HG03354 (cell line): Measurements from ENCODE around the gene NR1H4.
"Not testable (repeated sequence)": the region's sequence is repeated elsewhere in the genome, so short reads cannot be mapped to it uniquely, and the experiment has no call there.

Experiments
- ATAC-seq: cut with Tn5 transposase; IDR thresholded peaks from one replicate; pipeline ENCODE4 v1.9.1; 2021; ENCODE audit warnings: mild to moderate bottlenecking; ENCODE audit not compliant: unreplicated experiment, poor library complexity, severe bottlenecking

NR1H4 gene

DNA sequence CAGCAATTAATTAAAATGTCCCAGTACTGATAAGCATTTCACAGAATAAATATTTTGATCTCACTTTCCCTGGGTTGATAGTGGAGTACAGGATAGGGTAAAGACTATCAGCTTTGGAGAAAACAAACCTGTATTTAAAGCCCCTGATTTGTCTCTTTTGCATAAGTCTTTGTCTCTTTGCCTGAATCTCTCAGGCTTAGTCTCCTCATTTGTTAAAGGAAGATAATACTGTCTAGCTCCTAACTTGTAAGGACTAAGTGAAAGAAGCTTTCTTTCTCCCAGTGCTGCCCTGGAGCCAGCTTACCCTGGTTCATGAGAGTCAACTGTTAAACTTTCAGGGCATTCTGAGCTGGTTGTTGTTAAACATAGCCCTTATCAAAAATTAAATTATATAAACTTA lies 5.5 kb upstream of the NR1H4 start:
- ATAC-seq = no peak

DNA sequence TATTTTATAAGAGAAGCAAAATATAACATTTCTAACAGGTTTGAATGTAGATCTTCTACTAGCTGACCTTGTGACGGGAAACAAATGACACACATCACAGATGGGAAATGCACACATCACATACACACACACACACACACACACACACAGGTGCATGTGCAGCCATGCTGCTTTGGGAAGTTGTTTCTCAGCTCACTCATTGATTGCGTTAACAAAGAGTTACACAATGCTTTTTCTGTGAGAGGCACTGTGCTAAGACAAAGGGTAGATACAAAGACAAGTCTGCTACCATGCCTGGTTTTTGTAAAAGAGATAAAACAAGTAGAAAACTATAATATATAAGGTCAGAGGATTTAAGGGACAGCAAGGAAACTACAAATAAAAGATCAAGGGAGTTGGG lies 1.3 kb upstream of the NR1H4 start:
- ATAC-seq = no peak

DNA sequence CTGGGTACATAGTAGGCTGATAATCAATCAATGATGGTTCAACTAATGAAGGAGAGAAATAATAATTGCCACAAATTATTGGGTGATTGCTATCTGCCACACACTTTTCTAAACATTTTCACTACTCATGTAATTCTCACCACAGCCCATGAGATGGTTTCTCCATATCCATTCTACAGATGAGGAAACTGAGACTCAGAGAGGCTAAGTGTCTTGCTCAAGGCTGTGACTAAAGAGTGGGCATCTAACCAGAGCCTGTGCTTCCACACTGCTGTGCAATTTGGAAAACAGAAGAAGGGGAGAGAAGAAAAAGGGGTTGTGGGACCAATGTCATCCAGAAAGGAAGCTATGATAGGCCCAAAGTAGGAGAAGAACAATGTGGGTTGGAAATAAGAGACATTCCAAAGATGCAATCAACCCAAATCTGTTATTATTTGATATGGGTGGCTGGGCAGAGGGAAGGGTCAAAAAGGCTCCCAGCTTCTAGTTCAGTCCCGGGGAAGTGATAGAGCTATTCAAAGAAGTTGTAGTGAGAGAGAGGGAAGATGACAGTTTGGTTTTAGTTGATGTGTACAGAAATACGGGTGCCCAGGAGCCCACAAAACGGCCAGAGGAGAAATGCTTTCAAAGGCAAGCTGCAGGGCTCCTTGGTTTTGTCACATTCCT lies 483 bp upstream of the NR1H4 start:
- no peak for ATAC-seq

DNA sequence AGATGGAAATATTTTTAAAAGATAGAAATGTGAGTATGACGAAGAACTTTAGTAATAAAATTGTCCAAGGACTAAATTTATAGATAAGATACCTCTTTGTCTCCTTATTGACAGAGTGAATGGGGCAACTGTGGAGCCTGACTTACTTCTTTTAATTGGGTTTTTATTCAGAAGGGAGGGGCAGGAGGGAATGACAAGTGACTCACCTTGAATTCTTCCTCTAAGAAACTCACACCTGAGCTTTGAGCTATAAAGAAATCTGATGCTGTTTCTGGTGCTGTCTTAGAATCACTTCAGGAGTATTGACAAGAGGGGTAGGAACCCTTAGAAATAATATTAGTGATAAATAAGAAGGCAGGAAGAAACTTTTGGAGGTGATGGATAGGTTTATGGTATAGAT lies 951 bp downstream of the NR1H4 start:
- ATAC-seq = no peak

DNA sequence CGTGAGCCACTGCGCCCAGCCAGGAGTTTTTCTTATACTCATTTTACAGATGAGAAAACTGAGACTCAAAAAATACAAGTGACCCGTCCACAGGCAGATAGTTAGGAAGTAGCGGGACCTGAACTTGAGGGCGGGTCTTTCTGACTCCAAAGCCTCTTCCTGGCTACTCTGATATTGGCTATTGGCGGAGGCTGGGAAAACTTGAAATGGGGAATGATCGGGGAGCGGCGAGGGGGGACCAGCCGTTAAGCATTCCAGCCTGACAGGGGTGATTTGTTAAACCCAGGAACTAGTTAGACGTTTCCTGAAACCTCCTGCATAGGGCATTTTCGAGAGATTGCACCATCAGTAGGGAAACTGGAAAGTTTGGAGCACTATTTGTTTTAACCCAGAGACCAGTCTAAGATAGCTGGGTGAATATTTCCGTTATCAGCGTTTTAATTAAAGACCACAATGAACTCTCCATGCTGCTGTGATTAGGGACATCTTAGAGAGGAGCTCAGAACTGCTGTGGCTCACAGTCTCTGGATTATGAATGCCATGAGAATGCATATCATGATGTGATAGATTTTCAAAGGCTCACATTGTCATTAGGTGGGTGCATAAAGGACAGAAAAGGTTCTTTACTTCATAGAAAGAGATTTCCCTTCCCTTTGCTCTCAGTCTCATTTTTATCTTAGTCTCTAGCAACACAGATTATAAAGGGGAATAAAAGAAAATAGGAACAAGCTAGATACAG lies 2.5 kb downstream of the NR1H4 start:
- no peak for ATAC-seq

DNA sequence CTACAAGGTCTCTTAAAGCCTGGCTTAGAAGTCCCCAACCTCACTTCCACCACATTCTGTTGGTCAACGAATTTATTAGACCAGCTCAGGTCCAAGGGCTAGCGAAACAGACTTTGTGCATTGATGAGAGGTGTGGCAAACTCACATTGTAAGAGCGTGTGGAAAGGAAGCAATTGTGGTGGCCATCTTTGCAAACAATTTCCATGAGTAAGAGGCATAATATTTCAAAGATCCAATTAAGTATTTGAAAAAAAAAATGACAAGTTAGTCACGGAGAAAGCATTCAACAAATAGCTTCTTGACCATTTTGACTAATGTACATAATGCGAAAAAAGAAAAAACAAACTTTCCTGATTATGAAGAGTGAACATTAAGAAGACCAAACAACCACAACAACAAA lies 7.4 kb downstream of the NR1H4 start:
- ATAC-seq = no peak

DNA sequence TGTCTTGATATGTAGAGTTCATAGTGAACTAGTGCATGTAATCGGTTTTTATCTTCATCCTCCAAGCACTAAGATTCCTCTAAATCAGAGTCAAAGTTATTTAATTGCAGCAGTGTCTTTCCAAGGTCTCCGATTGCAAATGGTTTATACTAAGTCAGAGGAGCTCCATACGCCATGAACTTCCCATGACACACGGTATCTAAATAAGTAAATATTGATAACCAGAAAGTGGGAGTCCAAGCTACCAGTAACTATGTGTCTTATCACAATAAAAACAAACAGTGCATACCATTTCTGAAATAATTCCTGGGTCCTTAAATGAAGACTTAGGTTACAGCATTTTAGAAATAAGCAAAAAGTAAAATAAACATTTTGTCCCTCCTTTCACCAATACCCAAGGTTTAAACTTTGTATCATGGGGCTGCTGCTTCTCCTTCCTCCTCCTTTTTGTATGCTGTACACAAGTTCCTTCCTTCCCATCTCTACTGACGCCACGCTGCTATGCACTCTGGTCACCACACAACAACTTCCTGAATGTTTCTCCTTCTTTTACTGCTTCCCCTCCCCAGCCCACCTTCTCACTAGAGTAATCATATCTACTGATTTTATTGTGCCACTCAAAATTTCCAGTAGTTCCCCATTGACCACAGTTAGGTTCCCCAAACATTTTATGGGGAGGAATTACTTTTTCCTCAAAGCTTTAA lies 10.7 kb downstream of the NR1H4 start:
- ATAC-seq = no peak

DNA sequence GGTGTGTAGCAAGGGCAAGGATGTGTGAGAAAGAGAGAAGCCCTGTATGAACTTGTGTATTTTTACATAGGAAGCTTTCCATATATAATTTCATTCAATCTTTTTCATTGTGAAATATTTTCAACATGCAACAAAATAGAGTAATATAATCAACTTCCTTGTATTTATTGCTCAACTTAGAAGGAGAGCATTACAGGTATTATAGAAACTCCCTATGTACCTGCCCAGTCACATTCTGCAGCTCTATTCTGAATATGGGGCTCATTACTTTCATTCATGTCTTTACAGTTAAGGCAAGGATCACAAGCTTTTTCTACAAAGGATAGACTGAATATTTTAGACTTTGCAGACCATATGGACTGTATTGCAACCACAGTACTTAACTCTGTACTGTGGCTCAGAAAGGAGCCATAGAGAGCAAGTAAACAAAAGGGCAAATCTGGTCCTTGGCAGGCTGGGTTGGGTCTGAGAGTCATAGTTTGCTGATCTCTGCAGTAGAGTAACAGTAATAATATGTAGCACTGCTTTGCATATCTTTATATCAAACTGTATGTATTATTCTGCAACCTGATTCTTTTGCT lies 11.3 kb downstream of the NR1H4 start:
- no peak for ATAC-seq

GRCh38 chr12:100485983-100486382 lies 12.3 kb downstream of the NR1H4 start:
- no peak for ATAC-seq

DNA sequence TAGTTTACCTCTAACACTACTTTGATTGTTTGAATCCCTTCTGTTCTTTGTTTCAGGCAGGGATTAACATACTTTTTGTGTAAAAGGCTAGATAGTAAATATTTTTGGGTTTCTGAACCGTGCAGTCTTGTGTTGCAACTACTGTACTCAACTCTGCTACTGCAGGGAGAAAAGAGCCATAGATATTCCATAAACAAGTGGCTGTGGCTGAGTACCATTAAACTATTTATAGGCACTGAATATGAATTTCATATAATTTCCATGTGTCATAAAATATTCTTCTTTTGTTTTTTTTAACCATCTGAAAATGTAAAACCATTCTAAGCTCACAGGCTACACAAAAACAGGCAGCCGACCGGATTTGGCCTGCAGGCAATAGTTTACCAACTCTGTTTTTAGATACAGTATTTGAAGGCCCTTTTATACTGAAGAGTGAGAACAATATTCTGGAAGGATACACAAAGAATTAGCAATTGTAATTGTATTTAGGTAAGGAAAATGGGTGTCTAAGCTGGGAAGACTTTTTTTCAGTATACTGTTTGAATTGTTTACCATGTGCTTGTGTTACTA lies 15.7 kb downstream of the NR1H4 start:
- ATAC-seq = no peak

DNA sequence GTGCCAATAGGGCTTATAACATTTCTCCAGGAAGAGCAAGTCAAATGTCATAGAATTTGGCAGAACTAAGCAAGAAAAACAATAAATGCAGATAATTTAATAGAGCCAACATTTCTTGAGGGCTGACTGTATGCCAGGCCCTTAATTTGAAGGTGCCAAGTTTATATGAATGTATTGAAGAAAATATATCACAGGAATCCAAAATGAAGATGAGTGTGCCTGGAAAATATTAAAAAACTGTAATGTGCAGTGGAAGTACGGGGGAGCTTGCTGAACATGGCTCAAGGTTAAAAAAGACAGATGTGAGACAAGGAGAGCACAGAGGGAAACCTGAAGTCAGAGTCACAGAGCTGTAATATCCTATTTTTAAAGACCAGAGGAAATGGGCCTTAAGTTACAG lies 16.4 kb downstream of the NR1H4 start:
- no peak for ATAC-seq

- no peak for ATAC-seq
Measured at GRCh38 chr12:100491104-100491503, 17.4 kb downstream of the NR1H4 start.

DNA sequence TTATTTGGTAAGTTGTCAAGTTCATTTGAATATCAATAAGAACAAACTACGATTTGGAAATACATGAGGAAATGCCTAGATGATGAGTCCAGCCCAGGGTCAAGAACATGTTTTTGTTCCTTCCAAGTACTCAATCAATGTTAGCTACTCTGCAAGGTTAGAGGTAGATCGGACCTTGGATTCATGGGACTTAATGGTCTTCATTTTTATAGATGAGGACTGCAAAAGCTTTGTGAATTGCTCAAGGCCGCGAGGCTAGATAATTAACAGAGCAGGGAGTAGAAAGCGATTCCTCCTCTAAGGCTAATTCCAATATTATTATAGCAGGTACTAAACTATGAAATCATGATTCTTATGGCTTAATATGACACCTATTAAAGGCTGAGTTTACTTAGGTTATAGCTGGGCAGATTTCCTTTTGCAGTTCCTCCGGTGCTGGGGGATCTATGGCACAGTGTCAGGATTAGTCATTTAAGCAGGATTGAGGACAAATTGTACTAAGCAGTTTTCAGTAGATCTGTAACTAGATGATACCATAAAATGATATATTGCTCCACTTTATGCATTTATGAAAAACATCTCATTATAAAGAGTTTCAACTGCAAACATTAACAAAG lies 19.8 kb downstream of the NR1H4 start:
- no peak for ATAC-seq

DNA sequence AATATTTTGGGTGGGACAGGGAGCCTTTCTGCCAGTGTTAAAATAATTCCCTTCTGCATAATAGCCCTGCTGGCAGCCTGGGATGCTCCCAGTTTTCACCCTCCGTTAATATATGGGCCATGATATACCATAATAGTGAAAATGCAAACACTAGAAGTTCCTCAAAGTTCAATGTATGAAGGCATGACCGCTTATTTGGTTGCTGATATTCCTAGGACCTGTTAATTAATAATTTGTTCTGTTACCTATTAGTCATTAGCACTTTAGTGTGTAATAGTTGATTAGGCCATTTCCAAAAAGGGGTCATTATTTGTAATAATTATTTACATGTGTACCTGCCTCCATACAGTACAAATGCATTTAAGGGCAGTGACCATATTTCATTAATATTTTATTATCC lies 20.4 kb downstream of the NR1H4 start:
- ATAC-seq = no peak

DNA sequence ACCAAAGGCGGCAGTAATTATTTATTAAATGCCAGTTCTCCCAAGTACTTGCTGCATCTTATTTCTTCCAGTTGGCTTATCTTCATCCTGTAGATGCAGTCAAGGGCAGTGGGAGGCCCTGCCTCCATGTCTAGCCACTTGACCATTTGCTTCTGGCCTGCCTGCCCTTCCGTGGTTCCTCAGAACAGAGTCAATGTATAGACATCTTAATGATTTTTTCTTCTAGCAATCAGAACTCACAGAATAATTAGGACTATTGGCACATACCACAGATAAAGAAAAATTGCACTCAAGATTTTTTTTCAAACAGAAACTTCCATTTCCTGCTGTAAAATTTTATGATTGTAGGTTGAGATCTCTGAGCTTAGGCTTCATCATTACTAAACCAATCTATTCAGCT lies 20.9 kb downstream of the NR1H4 start:
- ATAC-seq = no peak

GRCh38 chr12:100497105-100497795 lies 23.6 kb downstream of the NR1H4 start:
- no peak for ATAC-seq

- no peak for ATAC-seq
Measured at GRCh38 chr12:100498141-100498540, 24.5 kb downstream of the NR1H4 start.

GRCh38 chr12:100499416-100499815 lies 25.8 kb downstream of the NR1H4 start:
- ATAC-seq = no peak

- ATAC-seq = not testable (repeated sequence)
Measured at GRCh38 chr12:100502718-100503117, 29.1 kb downstream of the NR1H4 start.
